GM12878 (cell line): ENCODE data around the gene CELF2.

Source experiments
- CBFB ChIP-seq: IDR thresholded peaks from 2 replicates; pipeline ENCODE4 v1.6.1; 2016; ENCODE audit warnings: antibody characterized with exemption, low read depth
- MXI1 ChIP-seq: fragments of 150-350 bp; IDR thresholded peaks from 2 replicates; pipeline ENCODE4 v1.6.1; 2011; ENCODE audit warnings: low read depth, mild to moderate bottlenecking, inconsistent platforms, low read length, improper control_type of control experiment
- NFIC ChIP-seq: IDR thresholded peaks from 2 replicates; pipeline ENCODE4 v1.6.1; 2012; ENCODE audit warnings: low read depth, mild to moderate bottlenecking, inconsistent platforms, low read length, moderate library complexity
- POLR2A ChIP-seq: IDR thresholded peaks from 2 replicates; pipeline ENCODE4 v1.6.1; 2011; ENCODE audit warnings: low read depth, mild to moderate bottlenecking, low read length
- SREBF2 ChIP-seq: IDR thresholded peaks from 2 replicates; pipeline ENCODE4 v1.6.1; 2012; ENCODE audit warnings: mild to moderate bottlenecking, low read length
- TCF7 ChIP-seq: IDR thresholded peaks from 2 replicates; pipeline ENCODE4 v1.6.1; 2014; ENCODE audit warnings: antibody characterized with exemption, borderline replicate concordance
- ZNF24 ChIP-seq: fragments of 450-650 bp; IDR thresholded peaks from 2 replicates; pipeline ENCODE4 v1.6.1; 2017; ENCODE audit warnings: antibody characterized with exemption, mild to moderate bottlenecking
- TF ChIP-seq, protein P1 (sequence below): IDR thresholded peaks from 2 replicates; pipeline ENCODE4 v1.6.1; 2011; ENCODE audit warnings: borderline replicate concordance, low read depth, mild to moderate bottlenecking, moderate library complexity, mixed read lengths, low read length; ENCODE audit not compliant: insufficient read depth; ENCODE audit errors: extremely low read length
- TF ChIP-seq, protein P2 (sequence below), 3 experiments: IDR thresholded peaks in 2 of 3; conservative IDR thresholded peaks in 1 of 3; 2 replicates each; pipeline ENCODE4 v1.5.1; 2011; ENCODE audit warnings: low read depth in 3 of 3, low read length in 3 of 3, mild to moderate bottlenecking in 3 of 3, control low read depth in 2 of 3, moderate library complexity in 2 of 3, inconsistent platforms in 1 of 3, mixed read lengths in 1 of 3; ENCODE audit not compliant: control insufficient read depth in 2 of 3, insufficient read depth in 1 of 3; ENCODE audit errors: extremely low read depth in 1 of 3
- TF ChIP-seq, protein P3 (sequence below): IDR thresholded peaks from 2 replicates; pipeline ENCODE4 v1.6.1; 2012; ENCODE audit warnings: mild to moderate bottlenecking, low read depth, low read length

DNA sequence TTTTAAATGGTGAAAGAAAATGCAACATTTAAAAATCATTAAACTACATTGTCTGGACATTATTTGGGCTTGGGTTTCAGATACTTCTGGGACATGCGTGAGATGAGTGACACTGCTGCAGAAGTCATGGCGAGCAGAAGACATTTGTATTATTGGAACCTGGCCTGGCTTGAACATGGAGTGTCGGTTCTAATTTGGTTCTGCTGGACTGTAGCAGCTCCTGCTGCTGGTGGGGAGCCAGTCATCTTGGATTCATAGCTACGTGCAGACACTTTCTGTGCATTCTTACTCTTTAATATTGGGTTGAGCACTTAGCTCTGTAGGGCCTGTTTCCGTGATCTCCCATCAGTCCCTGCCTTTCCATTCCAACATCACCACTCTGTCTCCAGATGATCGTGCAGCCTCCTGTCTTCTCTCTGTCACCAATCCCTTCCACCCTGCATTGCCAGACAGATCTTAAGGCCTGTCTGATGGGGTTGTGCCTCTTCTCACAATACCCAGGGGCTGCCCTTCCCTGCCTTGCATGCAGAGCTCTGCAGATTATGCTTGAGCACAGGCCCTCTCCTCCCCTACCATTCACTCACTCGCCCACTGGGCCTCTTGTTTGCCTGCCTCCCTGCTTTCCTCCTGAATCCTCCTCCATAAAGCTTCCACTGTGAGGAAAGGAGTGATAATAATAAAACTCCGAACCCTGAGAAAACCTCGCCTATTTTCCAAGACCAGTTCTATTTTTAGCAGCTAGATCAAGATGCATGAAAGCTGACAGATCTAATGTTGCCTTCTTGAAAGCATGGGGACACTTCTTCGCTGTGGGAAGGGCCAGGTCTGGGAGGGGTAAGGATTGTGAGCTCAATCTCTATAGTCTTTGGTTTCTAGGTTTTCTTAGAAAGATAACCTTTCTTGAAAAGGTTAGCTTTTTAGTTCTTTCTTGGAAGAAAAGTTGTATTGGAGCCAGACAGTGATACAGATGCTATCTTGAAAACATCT, 32.9 kb downstream of the CELF2 start:
- TF ChIP-seq, protein P1, sequence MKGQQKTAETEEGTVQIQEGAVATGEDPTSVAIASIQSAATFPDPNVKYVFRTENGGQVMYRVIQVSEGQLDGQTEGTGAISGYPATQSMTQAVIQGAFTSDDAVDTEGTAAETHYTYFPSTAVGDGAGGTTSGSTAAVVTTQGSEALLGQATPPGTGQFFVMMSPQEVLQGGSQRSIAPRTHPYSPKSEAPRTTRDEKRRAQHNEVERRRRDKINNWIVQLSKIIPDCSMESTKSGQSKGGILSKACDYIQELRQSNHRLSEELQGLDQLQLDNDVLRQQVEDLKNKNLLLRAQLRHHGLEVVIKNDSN, result no peak
- TF ChIP-seq POLR2A, result no peak
- TF ChIP-seq TCF7, result no peak
- TF ChIP-seq, protein P2, sequence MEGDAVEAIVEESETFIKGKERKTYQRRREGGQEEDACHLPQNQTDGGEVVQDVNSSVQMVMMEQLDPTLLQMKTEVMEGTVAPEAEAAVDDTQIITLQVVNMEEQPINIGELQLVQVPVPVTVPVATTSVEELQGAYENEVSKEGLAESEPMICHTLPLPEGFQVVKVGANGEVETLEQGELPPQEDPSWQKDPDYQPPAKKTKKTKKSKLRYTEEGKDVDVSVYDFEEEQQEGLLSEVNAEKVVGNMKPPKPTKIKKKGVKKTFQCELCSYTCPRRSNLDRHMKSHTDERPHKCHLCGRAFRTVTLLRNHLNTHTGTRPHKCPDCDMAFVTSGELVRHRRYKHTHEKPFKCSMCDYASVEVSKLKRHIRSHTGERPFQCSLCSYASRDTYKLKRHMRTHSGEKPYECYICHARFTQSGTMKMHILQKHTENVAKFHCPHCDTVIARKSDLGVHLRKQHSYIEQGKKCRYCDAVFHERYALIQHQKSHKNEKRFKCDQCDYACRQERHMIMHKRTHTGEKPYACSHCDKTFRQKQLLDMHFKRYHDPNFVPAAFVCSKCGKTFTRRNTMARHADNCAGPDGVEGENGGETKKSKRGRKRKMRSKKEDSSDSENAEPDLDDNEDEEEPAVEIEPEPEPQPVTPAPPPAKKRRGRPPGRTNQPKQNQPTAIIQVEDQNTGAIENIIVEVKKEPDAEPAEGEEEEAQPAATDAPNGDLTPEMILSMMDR (IDR thresholded peaks at IDR 0.05 in 2 of 3, conservative IDR thresholded peaks at IDR 0.05 in 1 of 3; ENCODE audit: control insufficient read depth in 2 of 3, extremely low read depth in 1 of 3, insufficient read depth in 1 of 3, low read depth in 3 of 3, low read length in 3 of 3), result no peak
- no peak for TF ChIP-seq NFIC
- TF ChIP-seq SREBF2, result no peak
- no peak for TF ChIP-seq MXI1
- no peak for TF ChIP-seq ZNF24
- TF ChIP-seq CBFB, result no peak
- TF ChIP-seq, protein P3, sequence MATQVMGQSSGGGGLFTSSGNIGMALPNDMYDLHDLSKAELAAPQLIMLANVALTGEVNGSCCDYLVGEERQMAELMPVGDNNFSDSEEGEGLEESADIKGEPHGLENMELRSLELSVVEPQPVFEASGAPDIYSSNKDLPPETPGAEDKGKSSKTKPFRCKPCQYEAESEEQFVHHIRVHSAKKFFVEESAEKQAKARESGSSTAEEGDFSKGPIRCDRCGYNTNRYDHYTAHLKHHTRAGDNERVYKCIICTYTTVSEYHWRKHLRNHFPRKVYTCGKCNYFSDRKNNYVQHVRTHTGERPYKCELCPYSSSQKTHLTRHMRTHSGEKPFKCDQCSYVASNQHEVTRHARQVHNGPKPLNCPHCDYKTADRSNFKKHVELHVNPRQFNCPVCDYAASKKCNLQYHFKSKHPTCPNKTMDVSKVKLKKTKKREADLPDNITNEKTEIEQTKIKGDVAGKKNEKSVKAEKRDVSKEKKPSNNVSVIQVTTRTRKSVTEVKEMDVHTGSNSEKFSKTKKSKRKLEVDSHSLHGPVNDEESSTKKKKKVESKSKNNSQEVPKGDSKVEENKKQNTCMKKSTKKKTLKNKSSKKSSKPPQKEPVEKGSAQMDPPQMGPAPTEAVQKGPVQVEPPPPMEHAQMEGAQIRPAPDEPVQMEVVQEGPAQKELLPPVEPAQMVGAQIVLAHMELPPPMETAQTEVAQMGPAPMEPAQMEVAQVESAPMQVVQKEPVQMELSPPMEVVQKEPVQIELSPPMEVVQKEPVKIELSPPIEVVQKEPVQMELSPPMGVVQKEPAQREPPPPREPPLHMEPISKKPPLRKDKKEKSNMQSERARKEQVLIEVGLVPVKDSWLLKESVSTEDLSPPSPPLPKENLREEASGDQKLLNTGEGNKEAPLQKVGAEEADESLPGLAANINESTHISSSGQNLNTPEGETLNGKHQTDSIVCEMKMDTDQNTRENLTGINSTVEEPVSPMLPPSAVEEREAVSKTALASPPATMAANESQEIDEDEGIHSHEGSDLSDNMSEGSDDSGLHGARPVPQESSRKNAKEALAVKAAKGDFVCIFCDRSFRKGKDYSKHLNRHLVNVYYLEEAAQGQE, result no peak
